ENCODE measurements around the gene CPNE5.

Gene CPNE5

DNA sequence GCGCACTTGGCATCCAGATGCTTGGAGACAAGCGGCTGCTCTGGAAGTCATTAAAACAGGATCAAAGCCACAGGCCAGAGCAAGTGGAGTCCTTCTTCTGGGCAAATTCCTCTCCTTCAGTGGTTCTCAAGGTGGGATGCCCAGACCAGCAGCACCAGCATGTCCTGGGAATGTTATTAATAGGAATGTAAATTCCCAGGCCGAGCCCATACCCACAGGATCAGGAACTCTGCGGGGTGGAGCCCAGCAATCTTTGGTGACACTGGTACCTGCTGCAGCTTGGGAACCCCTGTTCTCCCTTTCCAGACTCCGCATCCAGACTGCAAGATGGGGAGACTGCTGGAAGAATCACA, 44.6 kb downstream of the CPNE5 start:
- peaks cover 32% of the 10 kb centered on the region for H3K27me3 ChIP-seq (ENCODE audit: low read depth, low read length)
- no peak overlapping the region for H2AFZ ChIP-seq (ENCODE audit: low read depth, low read length)
- H3K4me1 ChIP-seq (ENCODE audit: low read length), result no peaks in the 10 kb centered on the region
- H3K9ac ChIP-seq (ENCODE audit: low read length), result no peak overlapping the region
- no peaks in the 10 kb centered on the region for H3K79me2 ChIP-seq (ENCODE audit: low read length)
- H3K27ac ChIP-seq (ENCODE audit: low read length), result no peak overlapping the region
- no peak overlapping the region for H3K4me3 ChIP-seq (ENCODE audit: low read length)
- H3K36me3 ChIP-seq (replicated peaks; ENCODE audit: low read depth, low read length), result no peaks in the 10 kb centered on the region
- no peak overlapping the region for H3K4me2 ChIP-seq (ENCODE audit: low read length)
- TF ChIP-seq, protein P1, sequence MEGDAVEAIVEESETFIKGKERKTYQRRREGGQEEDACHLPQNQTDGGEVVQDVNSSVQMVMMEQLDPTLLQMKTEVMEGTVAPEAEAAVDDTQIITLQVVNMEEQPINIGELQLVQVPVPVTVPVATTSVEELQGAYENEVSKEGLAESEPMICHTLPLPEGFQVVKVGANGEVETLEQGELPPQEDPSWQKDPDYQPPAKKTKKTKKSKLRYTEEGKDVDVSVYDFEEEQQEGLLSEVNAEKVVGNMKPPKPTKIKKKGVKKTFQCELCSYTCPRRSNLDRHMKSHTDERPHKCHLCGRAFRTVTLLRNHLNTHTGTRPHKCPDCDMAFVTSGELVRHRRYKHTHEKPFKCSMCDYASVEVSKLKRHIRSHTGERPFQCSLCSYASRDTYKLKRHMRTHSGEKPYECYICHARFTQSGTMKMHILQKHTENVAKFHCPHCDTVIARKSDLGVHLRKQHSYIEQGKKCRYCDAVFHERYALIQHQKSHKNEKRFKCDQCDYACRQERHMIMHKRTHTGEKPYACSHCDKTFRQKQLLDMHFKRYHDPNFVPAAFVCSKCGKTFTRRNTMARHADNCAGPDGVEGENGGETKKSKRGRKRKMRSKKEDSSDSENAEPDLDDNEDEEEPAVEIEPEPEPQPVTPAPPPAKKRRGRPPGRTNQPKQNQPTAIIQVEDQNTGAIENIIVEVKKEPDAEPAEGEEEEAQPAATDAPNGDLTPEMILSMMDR (IDR thresholded peaks at IDR 0.05; ENCODE audit: low read depth, low read length), result no peak
- no peak for TF ChIP-seq EZH2phosphoT487 (IDR thresholded peaks at IDR 0.05; ENCODE audit: low read depth)
- no peaks in the 10 kb centered on the region for H3K9me3 ChIP-seq (ENCODE audit: insufficient read depth, low read length)
- H4K20me1 ChIP-seq (ENCODE audit: insufficient read depth, low read length), result no peaks in the 10 kb centered on the region

DNA sequence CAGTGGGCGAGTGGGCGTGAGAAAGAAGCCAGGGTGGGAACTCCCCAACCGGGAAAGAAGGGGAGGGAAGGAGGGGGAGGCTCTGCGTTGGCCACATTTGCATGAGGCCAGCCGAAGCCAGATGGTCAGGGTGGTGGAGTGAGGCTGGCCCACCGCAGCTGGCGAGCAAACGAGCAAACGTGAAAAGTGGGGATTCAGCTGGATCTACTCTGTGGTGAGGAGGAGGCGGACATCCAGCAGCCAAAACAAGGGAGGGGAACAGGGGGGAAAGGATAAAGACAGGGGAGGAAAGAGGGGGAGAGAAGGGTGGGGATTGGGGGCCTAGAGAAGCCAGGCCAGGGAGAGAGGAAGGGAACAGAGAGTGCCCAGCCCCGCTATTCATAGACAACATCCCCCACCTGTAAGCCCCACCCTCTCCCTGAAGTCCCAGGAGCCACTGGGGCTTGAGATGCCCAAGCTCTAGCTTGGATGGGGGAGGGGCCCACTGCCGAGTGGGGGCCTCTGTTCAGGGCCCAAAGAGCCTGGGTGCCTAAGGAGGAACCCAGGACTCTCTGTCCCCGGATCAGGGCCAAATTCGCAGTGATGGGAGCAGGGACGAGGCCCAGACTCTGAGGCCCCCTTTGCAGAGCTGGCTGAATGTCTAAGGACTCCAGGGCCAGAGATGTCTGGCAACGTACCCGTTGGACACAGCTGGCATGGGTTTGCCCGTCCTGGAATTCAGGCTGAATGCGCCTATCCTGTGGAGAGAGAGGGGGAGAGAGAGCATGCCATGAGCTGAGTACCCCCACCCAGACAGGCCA, 45.1 kb downstream of the CPNE5 start:
- H3K9ac ChIP-seq (ENCODE audit: low read length), result no peak overlapping the region
- H3K4me2 ChIP-seq (ENCODE audit: low read length), result no peak overlapping the region
- no peak overlapping the region for H3K4me3 ChIP-seq (ENCODE audit: low read length)

DNA sequence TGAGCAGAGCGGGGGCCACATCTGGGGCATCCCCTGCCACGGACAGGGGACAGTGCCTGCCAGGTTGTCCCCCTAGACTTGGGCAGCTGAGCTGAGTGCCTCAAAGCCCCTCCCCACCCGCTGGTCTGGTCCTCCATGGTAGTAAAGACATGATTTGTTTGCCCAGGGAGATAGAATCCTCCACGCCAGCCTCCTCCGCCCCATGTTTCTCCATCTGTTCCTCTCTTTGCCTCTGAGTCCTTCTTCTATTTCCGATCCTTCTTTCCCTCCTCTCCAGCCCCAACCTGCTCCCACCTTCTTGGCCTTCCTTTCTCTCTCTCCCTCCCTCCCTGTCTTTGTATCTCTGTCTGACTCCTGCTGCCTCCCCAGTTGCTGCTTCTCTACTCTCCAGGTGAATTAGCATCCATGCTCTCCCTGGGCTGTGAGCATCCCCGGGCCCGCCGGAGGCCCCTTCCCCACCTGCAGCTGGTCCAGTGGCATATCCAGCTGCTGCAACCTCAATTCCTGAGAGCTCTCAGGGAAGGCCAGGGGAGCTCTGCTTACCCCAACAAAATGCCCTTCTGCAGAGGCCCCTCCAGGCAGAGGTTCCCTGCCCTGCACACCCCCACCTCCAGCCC, 45.8 kb downstream of the CPNE5 start:
- Histone ChIP-seq H3K4me2 (ENCODE audit: low read length) (no peak overlapping the region), H3K27me3 (ENCODE audit: low read depth, low read length) (peaks cover 45% of the 10 kb centered on the region), H4K20me1 (ENCODE audit: insufficient read depth, low read length) (no peaks in the 10 kb centered on the region), H3K9ac (ENCODE audit: low read length) (no peak overlapping the region), H3K4me3 (ENCODE audit: low read length) (no peak overlapping the region), H3K79me2 (ENCODE audit: low read length) (no peaks in the 10 kb centered on the region), H3K9me3 (ENCODE audit: insufficient read depth, low read length) (no peaks in the 10 kb centered on the region), H3K4me1 (ENCODE audit: low read length) (no peaks in the 10 kb centered on the region), H2AFZ (ENCODE audit: low read depth, low read length) (no peak overlapping the region), H3K36me3 (replicated peaks; ENCODE audit: low read depth, low read length) (no peaks in the 10 kb centered on the region), H3K27ac (ENCODE audit: low read length) (no peak overlapping the region)
- TF ChIP-seq, protein P1 (IDR thresholded peaks at IDR 0.05; ENCODE audit: low read depth, low read length), result no peak

More for the DNA sequence above, 45.1 kb downstream of the CPNE5 start:
- H2AFZ ChIP-seq (ENCODE audit: low read depth, low read length), result no peak overlapping the region
- no peaks in the 10 kb centered on the region for H3K36me3 ChIP-seq (replicated peaks; ENCODE audit: low read depth, low read length)
- TF ChIP-seq, protein P1 (IDR thresholded peaks at IDR 0.05; ENCODE audit: low read depth, low read length), result no peak
- TF ChIP-seq EZH2phosphoT487 (IDR thresholded peaks at IDR 0.05; ENCODE audit: low read depth), result no peak
- H3K27ac ChIP-seq (ENCODE audit: low read length), result no peak overlapping the region
- H3K79me2 ChIP-seq (ENCODE audit: low read length), result no peaks in the 10 kb centered on the region
- peaks cover 38% of the 10 kb centered on the region for H3K27me3 ChIP-seq (ENCODE audit: low read depth, low read length)
- H3K4me1 ChIP-seq (ENCODE audit: low read length), result no peaks in the 10 kb centered on the region
- H4K20me1 ChIP-seq (ENCODE audit: insufficient read depth, low read length), result no peaks in the 10 kb centered on the region
- no peaks in the 10 kb centered on the region for H3K9me3 ChIP-seq (ENCODE audit: insufficient read depth, low read length)

DNA sequence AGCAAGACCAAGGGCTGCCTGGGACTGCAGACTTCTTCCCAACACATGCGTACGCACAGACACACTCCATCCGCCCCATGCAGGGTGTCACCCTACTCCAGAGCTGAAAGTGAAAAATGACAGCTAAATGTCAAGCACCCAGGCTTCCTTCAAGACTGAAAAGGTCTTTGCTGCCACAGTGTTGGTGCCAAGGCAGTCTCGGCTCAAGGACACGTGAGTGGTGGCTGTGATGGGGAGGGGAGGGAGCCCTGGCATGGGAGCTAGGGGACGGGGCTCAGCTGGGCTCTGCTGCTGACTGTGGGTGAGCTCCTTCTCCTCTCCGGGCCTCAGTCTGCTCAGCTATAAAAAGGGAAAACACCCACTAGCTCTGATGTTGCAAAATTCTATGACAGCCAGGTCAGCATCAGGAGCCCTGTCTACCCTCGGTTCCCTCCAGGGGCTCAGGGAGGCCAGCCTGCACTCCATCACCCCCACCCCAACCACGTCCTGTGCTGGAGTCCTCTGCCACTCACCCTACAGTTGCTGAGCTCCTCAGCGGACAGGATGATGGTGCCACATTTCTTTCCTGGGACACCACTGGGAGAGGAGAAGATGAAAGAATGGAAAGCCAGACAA, 47.6 kb downstream of the CPNE5 start:
- Histone ChIP-seq H3K27ac (ENCODE audit: low read length) (no peak overlapping the region), H3K4me1 (ENCODE audit: low read length) (no peaks in the 10 kb centered on the region), H3K9ac (ENCODE audit: low read length) (no peak overlapping the region), H3K27me3 (ENCODE audit: low read depth, low read length) (peaks cover 59% of the 10 kb centered on the region), H4K20me1 (ENCODE audit: insufficient read depth, low read length) (no peaks in the 10 kb centered on the region), H3K4me2 (ENCODE audit: low read length) (no peak overlapping the region), H3K4me3 (ENCODE audit: low read length) (no peak overlapping the region), H3K36me3 (replicated peaks; ENCODE audit: low read depth, low read length) (no peaks in the 10 kb centered on the region), H3K79me2 (ENCODE audit: low read length) (no peaks in the 10 kb centered on the region), H2AFZ (ENCODE audit: low read depth, low read length) (no peak overlapping the region), H3K9me3 (ENCODE audit: insufficient read depth, low read length) (no peaks in the 10 kb centered on the region)
- TF ChIP-seq EZH2phosphoT487 (IDR thresholded peaks at IDR 0.05; ENCODE audit: low read depth), result no peak
- TF ChIP-seq, protein P1 (IDR thresholded peaks at IDR 0.05; ENCODE audit: low read depth, low read length), result no peak

All from OCI-LY3 (cell line).